ENCODE data around the gene RARB. TPM values are rescaled to one million over a fixed set of nuclear protein-coding genes. Genes with fewer than 3 reads are reported as not detected.

Gene RARB
- total and polyA plus RNA-seq, 2 donors (not counting 3 experiments of a cell fraction or from before 2014, with no cell fraction given) = 15.3 to 23.4 TPM

DNA sequence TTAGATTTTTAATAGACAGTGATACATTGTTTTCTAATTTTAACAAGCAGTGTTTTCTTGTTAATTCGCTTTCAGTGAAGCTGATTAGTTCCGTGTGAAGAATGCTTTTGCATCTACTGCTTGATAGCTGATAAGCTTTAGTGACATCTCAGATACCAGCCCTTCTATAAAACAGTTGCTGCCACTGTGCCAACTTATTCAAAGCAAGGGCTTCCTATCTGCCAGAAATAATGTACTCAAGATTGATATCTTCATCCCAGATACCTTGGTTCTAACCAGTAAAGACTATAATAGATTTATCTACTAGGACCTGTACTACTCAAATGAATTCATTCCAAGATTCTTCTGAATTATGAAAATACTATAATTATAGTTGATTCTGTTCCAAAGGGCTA is 30.4 kb downstream of the RARB start:
- Histone ChIP-seq H3K9me3 (replicated peaks; ENCODE audit: control insufficient read depth, insufficient read depth, low read length) (no peaks in the 10 kb centered on the region), H3K27me3 (ENCODE audit: control insufficient read depth in 2 of 2, insufficient read depth in 2 of 2, low read length in 2 of 2) (no peaks in the 10 kb centered on the region), H3K27ac (ENCODE audit: insufficient read depth, low read depth, low read length) (peak overlapping the region; percentile 75), H3K9me1 (replicated peaks; ENCODE audit: control insufficient read depth, extremely low read depth, insufficient read depth, low read length) (no peaks in the 10 kb centered on the region), H3K4me2 (ENCODE audit: insufficient read depth, low read length) (peak overlapping the region; percentile 73), H3K9ac (replicated peaks; ENCODE audit: extremely low read depth, insufficient read depth, low read length) (peak overlapping the region; percentile 39), H3K79me2 (ENCODE audit: control insufficient read depth, insufficient read depth, low read length) (peaks cover 33% of the 10 kb centered on the region), H2AFZ (ENCODE audit: low read depth, low read length) (no peak overlapping the region), H4K20me1 (replicated peaks; ENCODE audit: control insufficient read depth, extremely low read depth, insufficient read depth, low read length) (no peaks in the 10 kb centered on the region), H3K4me3 (replicated peaks in 1 of 3; ENCODE audit: insufficient read depth in 1 of 3, low read depth in 1 of 3, low read length in 3 of 3) (peak overlapping the region in 1 of 3 experiments; percentile 32), H3K36me3 (ENCODE audit: control insufficient read depth in 2 of 2, extremely low read depth in 1 of 2, insufficient read depth in 2 of 2, low read length in 2 of 2) (peaks cover 4 to 5% of the 10 kb centered on the region in 2 experiments), H3K4me1 (ENCODE audit: control insufficient read depth, extremely low read depth, insufficient read depth, low read length) (peaks cover 76% of the 10 kb centered on the region)
- TF ChIP-seq EZH2 (IDR thresholded peaks at IDR 0.05; ENCODE audit: borderline replicate concordance, low read depth, low read length, severe bottlenecking) (no peak), MYC (IDR thresholded peaks at IDR 0.05; ENCODE audit: low read depth, low read length) (no peak), POLR2A (IDR thresholded peaks at IDR 0.05; ENCODE audit: low read depth, low read length) (no peak), JUN (IDR thresholded peaks at IDR 0.05; ENCODE audit: borderline replicate concordance, insufficient read depth, insufficient read length, low read depth) (no peak), POLR2AphosphoS5 (IDR thresholded peaks at IDR 0.05; ENCODE audit: insufficient read depth, low read depth, low read length) (no peak), FOS (IDR thresholded peaks at IDR 0.05; ENCODE audit: borderline replicate concordance, insufficient read depth, low read length) (no peak), GATA2 (IDR thresholded peaks at IDR 0.05; ENCODE audit: insufficient read depth, insufficient read length, low read depth, low read length) (no peak)
- TF ChIP-seq, protein P1, sequence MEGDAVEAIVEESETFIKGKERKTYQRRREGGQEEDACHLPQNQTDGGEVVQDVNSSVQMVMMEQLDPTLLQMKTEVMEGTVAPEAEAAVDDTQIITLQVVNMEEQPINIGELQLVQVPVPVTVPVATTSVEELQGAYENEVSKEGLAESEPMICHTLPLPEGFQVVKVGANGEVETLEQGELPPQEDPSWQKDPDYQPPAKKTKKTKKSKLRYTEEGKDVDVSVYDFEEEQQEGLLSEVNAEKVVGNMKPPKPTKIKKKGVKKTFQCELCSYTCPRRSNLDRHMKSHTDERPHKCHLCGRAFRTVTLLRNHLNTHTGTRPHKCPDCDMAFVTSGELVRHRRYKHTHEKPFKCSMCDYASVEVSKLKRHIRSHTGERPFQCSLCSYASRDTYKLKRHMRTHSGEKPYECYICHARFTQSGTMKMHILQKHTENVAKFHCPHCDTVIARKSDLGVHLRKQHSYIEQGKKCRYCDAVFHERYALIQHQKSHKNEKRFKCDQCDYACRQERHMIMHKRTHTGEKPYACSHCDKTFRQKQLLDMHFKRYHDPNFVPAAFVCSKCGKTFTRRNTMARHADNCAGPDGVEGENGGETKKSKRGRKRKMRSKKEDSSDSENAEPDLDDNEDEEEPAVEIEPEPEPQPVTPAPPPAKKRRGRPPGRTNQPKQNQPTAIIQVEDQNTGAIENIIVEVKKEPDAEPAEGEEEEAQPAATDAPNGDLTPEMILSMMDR (IDR thresholded peaks at IDR 0.05; ENCODE audit: extremely low read depth in 1 of 2, insufficient read depth in 1 of 2, low read depth in 1 of 2, low read length in 2 of 2) = no peak
- TF ChIP-seq, protein P2, sequence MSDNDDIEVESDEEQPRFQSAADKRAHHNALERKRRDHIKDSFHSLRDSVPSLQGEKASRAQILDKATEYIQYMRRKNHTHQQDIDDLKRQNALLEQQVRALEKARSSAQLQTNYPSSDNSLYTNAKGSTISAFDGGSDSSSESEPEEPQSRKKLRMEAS (IDR thresholded peaks at IDR 0.05; ENCODE audit: insufficient read depth, insufficient read length) = no peak
- no peak for DNase-seq (ENCODE audit: low read depth, low spot score)
- POLR2A ChIA-PET = no interaction called here
- CTCF ChIA-PET = interaction anchor here (0.9 to 2.1 kb wide), 6 partner anchors 15 to 135 kb away, joined by 3 to 9 read pairs (median 4); partner anchors contain the start of gene RARB
- BruUV-seq (replicated peaks) = TSS peak; percentile 82
- dilution Hi-C loops (cut with MboI; ENCODE audit: extremely low pct_ligation_motif_present, low sequenced_read_pairs) (no loop called here), intact Hi-C loops (cut with micrococcal nuclease) (loop anchor here (1.0 to 2.0 kb wide), 5 partner anchors 20 to 51 kb away; partner anchors contain the start of gene RARB)
- FAIRE-seq = no peak
